Measurements from ENCODE around the gene CD247.

The CD247 gene

GRCh38 chr1:167554028-167554779 is 35.9 kb upstream of the CD247 start:
- no peak overlapping the region for H3K27ac ChIP-seq (ENCODE audit: low read length)
- no peaks in the 10 kb centered on the region for H3K36me3 ChIP-seq (replicated peaks; ENCODE audit: insufficient read depth, low read length)
- peak overlapping the region; percentile 81 for H2AFZ ChIP-seq (ENCODE audit: low read length)
- peaks cover 30% of the 10 kb centered on the region for H3K4me1 ChIP-seq (ENCODE audit: low read length)
- H3K27me3 ChIP-seq (replicated peaks; ENCODE audit: insufficient read depth, low read length), result no peaks in the 10 kb centered on the region
- DNase-seq, result no peak
- TF ChIP-seq EZH2phosphoT487 (IDR thresholded peaks at IDR 0.05; ENCODE audit: low read length) (no peak), EZH2 (optimal IDR thresholded peaks at IDR 0.05; ENCODE audit: low read depth, low read length) (no peak), CTCF (IDR thresholded peaks at IDR 0.05; ENCODE audit: low read length) (no peak)
- peak overlapping the region; percentile 84 for H3K4me3 ChIP-seq (ENCODE audit: low read length)
- H4K20me1 ChIP-seq (ENCODE audit: insufficient read depth, low read length), result no peaks in the 10 kb centered on the region
- H3K9me3 ChIP-seq (replicated peaks; ENCODE audit: insufficient read depth, low read length), result no peaks in the 10 kb centered on the region
- peak overlapping the region; percentile 56; the same call in 1 of the 2 replicates for H3K9ac ChIP-seq (ENCODE audit: low read length)
- no peaks in the 10 kb centered on the region for H3K9me2 ChIP-seq (replicated peaks; ENCODE audit: insufficient read depth, low read length)
- H3K79me2 ChIP-seq (ENCODE audit: low read length), result peaks cover 37% of the 10 kb centered on the region
- H3F3A ChIP-seq (ENCODE audit: insufficient read depth, low read length), result peaks cover 7% of the 10 kb centered on the region; the same call in 1 of the 2 replicates
- peak overlapping the region; percentile 90 for H3K4me2 ChIP-seq (ENCODE audit: low read depth, low read length)

GRCh38 chr1:167553136-167554027 is 35.1 kb upstream of the CD247 start, which contains the start of gene CREG1:
Gene CREG1 (minus strand): TSS chr1:167553762.
- H3K27ac ChIP-seq (ENCODE audit: low read length), result peak within 1 kb of the TSS; percentile 9; the same call in 1 of the 2 replicates
- TF ChIP-seq CTCF (IDR thresholded peaks at IDR 0.05; ENCODE audit: low read length) (peak; percentile 5; the same call in 1 of the 2 replicates), EZH2 (optimal IDR thresholded peaks at IDR 0.05; ENCODE audit: low read depth, low read length) (no peak), EZH2phosphoT487 (IDR thresholded peaks at IDR 0.05; ENCODE audit: low read length) (no peak)
- peaks cover 33% of the 10 kb centered on the region for H3K4me1 ChIP-seq (ENCODE audit: low read length)

GRCh38 chr1:167551362-167551761 is 33.0 kb upstream of the CD247 start:
- Histone ChIP-seq H3K4me1 (ENCODE audit: low read length) (peaks cover 35% of the 10 kb centered on the region), H3K9me3 (replicated peaks; ENCODE audit: insufficient read depth, low read length) (no peaks in the 10 kb centered on the region), H3K4me2 (ENCODE audit: low read depth, low read length) (peak overlapping the region; percentile 19; the same call in 1 of the 2 replicates), H3K9me2 (replicated peaks; ENCODE audit: insufficient read depth, low read length) (no peaks in the 10 kb centered on the region), H3K27me3 (replicated peaks; ENCODE audit: insufficient read depth, low read length) (no peaks in the 10 kb centered on the region), H3K27ac (ENCODE audit: low read length) (no peak overlapping the region), H3F3A (ENCODE audit: insufficient read depth, low read length) (peaks cover 6% of the 10 kb centered on the region; the same call in 1 of the 2 replicates), H3K36me3 (replicated peaks; ENCODE audit: insufficient read depth, low read length) (no peaks in the 10 kb centered on the region; the same call in 1 of the 2 replicates), H4K20me1 (ENCODE audit: insufficient read depth, low read length) (no peaks in the 10 kb centered on the region), H3K79me2 (ENCODE audit: low read length) (peaks cover 37% of the 10 kb centered on the region), H3K9ac (ENCODE audit: low read length) (no peak overlapping the region), H2AFZ (ENCODE audit: low read length) (no peak overlapping the region), H3K4me3 (ENCODE audit: low read length) (no peak overlapping the region)
- no peak for DNase-seq
- TF ChIP-seq EZH2 (optimal IDR thresholded peaks at IDR 0.05; ENCODE audit: low read depth, low read length), result no peak

More at GRCh38 chr1:167553136-167554027, 35.1 kb upstream of the CD247 start, which contains the start of gene CREG1:
- peak; percentile 97 for DNase-seq
- H3K4me3 ChIP-seq (ENCODE audit: low read length), result peak within 1 kb of the TSS; percentile 84
- no peaks in the 10 kb centered on the region for H3K36me3 ChIP-seq (replicated peaks; ENCODE audit: insufficient read depth, low read length)
- H2AFZ ChIP-seq (ENCODE audit: low read length), result peak within 1 kb of the TSS; percentile 81
- H3K27me3 ChIP-seq (replicated peaks; ENCODE audit: insufficient read depth, low read length), result no peaks in the 10 kb centered on the region
- H3K79me2 ChIP-seq (ENCODE audit: low read length), result peaks cover 37% of the 10 kb centered on the region
- H3K9ac ChIP-seq (ENCODE audit: low read length), result peak within 1 kb of the TSS; percentile 56
- no peaks in the 10 kb centered on the region for H4K20me1 ChIP-seq (ENCODE audit: insufficient read depth, low read length)
- no peaks in the 10 kb centered on the region for H3K9me2 ChIP-seq (replicated peaks; ENCODE audit: insufficient read depth, low read length)
- no peaks in the 10 kb centered on the region for H3K9me3 ChIP-seq (replicated peaks; ENCODE audit: insufficient read depth, low read length)
- peak within 1 kb of the TSS; percentile 90 for H3K4me2 ChIP-seq (ENCODE audit: low read depth, low read length)
- peaks cover 7% of the 10 kb centered on the region; the same call in 1 of the 2 replicates for H3F3A ChIP-seq (ENCODE audit: insufficient read depth, low read length)
